Parathyroid adenoma (tissue), 2 donors: ENCODE measurements around the gene STAP2.

Experiments used
- H2AFZ ChIP-seq: fragments of 300-600 bp; sonication (generic); one replicate; pipeline ENCODE4 v1.7.0; 2017; ENCODE audit warnings: antibody characterized with exemption, mild to moderate bottlenecking
- H3K27ac ChIP-seq: fragments of 300-600 bp; sonication (generic); one replicate; pipeline ENCODE4 v1.7.0; 2017
- H3K27me3 ChIP-seq: fragments of 300-600 bp; sonication (generic); one replicate; pipeline ENCODE4 v1.7.0; 2017; ENCODE audit warnings: low read length; ENCODE audit not compliant: control insufficient read depth, insufficient read depth
- H3K36me3 ChIP-seq: fragments of 300-600 bp; sonication (generic); one replicate; pipeline ENCODE4 v1.7.0; 2017; ENCODE audit warnings: low read length; ENCODE audit not compliant: control insufficient read depth, insufficient read depth
- H3K4me1 ChIP-seq: fragments of 300-600 bp; sonication (generic); one replicate; pipeline ENCODE4 v1.7.0; 2017; ENCODE audit warnings: control low read depth
- H3K4me2 ChIP-seq: fragments of 300-600 bp; sonication (generic); one replicate; pipeline ENCODE4 v1.7.0; 2017; ENCODE audit warnings: low read length
- H3K4me3 ChIP-seq: fragments of 300-600 bp; sonication (generic); one replicate; pipeline ENCODE4 v1.7.0; 2017; ENCODE audit warnings: low read depth, low read length
- H3K79me2 ChIP-seq: fragments of 300-600 bp; sonication (generic); one replicate; pipeline ENCODE4 v1.7.0; 2017; ENCODE audit warnings: control low read depth
- H3K9ac ChIP-seq: fragments of 300-600 bp; sonication (generic); one replicate; pipeline ENCODE4 v1.7.0; 2017; ENCODE audit warnings: mild to moderate bottlenecking
- H3K9me3 ChIP-seq: fragments of 300-600 bp; sonication (generic); one replicate; pipeline ENCODE4 v1.7.0; 2017; ENCODE audit warnings: low read length; ENCODE audit not compliant: control insufficient read depth
- CTCF ChIP-seq: fragments of 300-600 bp; sonication (generic); IDR thresholded peaks from one replicate; pipeline ENCODE4 v1.7.0; 2017; ENCODE audit warnings: antibody characterized with exemption, mild to moderate bottlenecking
- donor health status: primary hyperparathyroidism.

STAP2 gene

GRCh38 chr19:4318460-4318859 lies 20.2 kb downstream of the STAP2 start:
- Histone ChIP-seq H3K4me3 (no peak overlapping the region), H3K27ac (no peak overlapping the region), H3K27me3 (no peaks in the 10 kb centered on the region), H3K4me1 (no peaks in the 10 kb centered on the region), H3K79me2 (no peaks in the 10 kb centered on the region), H3K4me2 (no peak overlapping the region), H3K9ac (no peak overlapping the region), H3K9me3 (no peaks in the 10 kb centered on the region), H2AFZ (no peak overlapping the region), H3K36me3 (no peaks in the 10 kb centered on the region)
- no peak for TF ChIP-seq CTCF

- H3K9ac ChIP-seq: no peak overlapping the region
- no peaks in the 10 kb centered on the region for H3K36me3 ChIP-seq
- no peak overlapping the region for H3K4me3 ChIP-seq
- no peak overlapping the region for H3K27ac ChIP-seq
- H3K4me1 ChIP-seq: no peaks in the 10 kb centered on the region
- H3K79me2 ChIP-seq: no peaks in the 10 kb centered on the region
- H3K4me2 ChIP-seq: no peak overlapping the region
- TF ChIP-seq CTCF: no peak
- H3K27me3 ChIP-seq: no peaks in the 10 kb centered on the region
- H2AFZ ChIP-seq: no peak overlapping the region
- H3K9me3 ChIP-seq: no peaks in the 10 kb centered on the region
Observed at GRCh38 chr19:4316956-4317355, 21.7 kb downstream of the STAP2 start.

- Histone ChIP-seq H3K4me2 (no peak overlapping the region), H3K27ac (no peak overlapping the region), H3K27me3 (no peaks in the 10 kb centered on the region), H3K79me2 (no peaks in the 10 kb centered on the region), H3K9ac (no peak overlapping the region), H3K4me3 (no peak overlapping the region), H2AFZ (no peak overlapping the region), H3K36me3 (no peaks in the 10 kb centered on the region), H3K9me3 (no peaks in the 10 kb centered on the region), H3K4me1 (no peaks in the 10 kb centered on the region)
- no peak for TF ChIP-seq CTCF
Observed at GRCh38 chr19:4313847-4314490, 24.7 kb downstream of the STAP2 start.

- no peak overlapping the region for H3K4me2 ChIP-seq
- no peaks in the 10 kb centered on the region for H3K79me2 ChIP-seq
- no peak overlapping the region for H3K4me3 ChIP-seq
- no peaks in the 10 kb centered on the region for H3K27me3 ChIP-seq
- TF ChIP-seq CTCF: no peak
- no peak overlapping the region for H3K9ac ChIP-seq
- no peak overlapping the region for H2AFZ ChIP-seq
- H3K4me1 ChIP-seq: no peaks in the 10 kb centered on the region
- no peaks in the 10 kb centered on the region for H3K9me3 ChIP-seq
- no peak overlapping the region for H3K27ac ChIP-seq
- no peaks in the 10 kb centered on the region for H3K36me3 ChIP-seq
Observed at GRCh38 chr19:4310247-4311121, 28.1 kb downstream of the STAP2 start.
